HG02642 (cell line): ENCODE measurements around the gene NSG2.

Source experiments
- ATAC-seq: cut with Tn5 transposase; IDR thresholded peaks from one replicate; pipeline ENCODE4 v1.9.1; 2021; ENCODE audit warnings: mild to moderate bottlenecking; ENCODE audit not compliant: unreplicated experiment, poor library complexity

The NSG2 gene

GRCh38 chr5:174058433-174059122, 13.1 kb downstream of the NSG2 start:
- ATAC-seq: no peak

- ATAC-seq: no peak
Observed at GRCh38 chr5:174059247-174059646, 13.7 kb downstream of the NSG2 start.

- no peak for ATAC-seq
Observed at GRCh38 chr5:174063082-174063756, 17.7 kb downstream of the NSG2 start.

- no peak for ATAC-seq
Observed at GRCh38 chr5:174064171-174064570, 18.7 kb downstream of the NSG2 start.

GRCh38 chr5:174065528-174066197, 20.2 kb downstream of the NSG2 start:
- no peak for ATAC-seq

GRCh38 chr5:174067499-174067898, 22.0 kb downstream of the NSG2 start:
- no peak for ATAC-seq

GRCh38 chr5:174071484-174071883, 26.0 kb downstream of the NSG2 start:
- no peak for ATAC-seq

GRCh38 chr5:174073122-174073660, 27.7 kb downstream of the NSG2 start:
- no peak for ATAC-seq

- ATAC-seq: no peak
Observed at GRCh38 chr5:174074369-174074768, 28.9 kb downstream of the NSG2 start.

- ATAC-seq: no peak
Observed at GRCh38 chr5:174078416-174078815, 32.9 kb downstream of the NSG2 start.

- ATAC-seq: no peak
Observed at GRCh38 chr5:174082286-174082685, 36.8 kb downstream of the NSG2 start.

- no peak for ATAC-seq
Observed at GRCh38 chr5:174083056-174083827, 37.7 kb downstream of the NSG2 start.

GRCh38 chr5:174084691-174085154, 39.2 kb downstream of the NSG2 start:
- no peak for ATAC-seq

- no peak for ATAC-seq
Observed at GRCh38 chr5:174086751-174087150, 41.2 kb downstream of the NSG2 start.

GRCh38 chr5:174087783-174088182, 42.3 kb downstream of the NSG2 start:
- ATAC-seq: no peak

- no peak for ATAC-seq
Observed at GRCh38 chr5:174090129-174090528, 44.6 kb downstream of the NSG2 start.

- ATAC-seq: no peak
Observed at GRCh38 chr5:174093123-174093522, 47.6 kb downstream of the NSG2 start.

- no peak for ATAC-seq
Observed at GRCh38 chr5:174094857-174095606, 49.5 kb downstream of the NSG2 start.

GRCh38 chr5:174096619-174097018, 51.1 kb downstream of the NSG2 start:
- no peak for ATAC-seq
